ENCODE data around the gene EP300. TPM values are rescaled to one million over a fixed set of nuclear protein-coding genes. Genes with fewer than 3 reads are reported as not detected.
"Not testable (repeated sequence)": the region's sequence is repeated elsewhere in the genome, so short reads cannot be mapped to it uniquely, and the experiment has no call there.

Gene EP300
- total and polyA plus RNA-seq, 2 of the 8 experiments (the other 6 are each of a cell fraction or from before 2014, with no cell fraction given) = 39.5 to 109 TPM

DNA sequence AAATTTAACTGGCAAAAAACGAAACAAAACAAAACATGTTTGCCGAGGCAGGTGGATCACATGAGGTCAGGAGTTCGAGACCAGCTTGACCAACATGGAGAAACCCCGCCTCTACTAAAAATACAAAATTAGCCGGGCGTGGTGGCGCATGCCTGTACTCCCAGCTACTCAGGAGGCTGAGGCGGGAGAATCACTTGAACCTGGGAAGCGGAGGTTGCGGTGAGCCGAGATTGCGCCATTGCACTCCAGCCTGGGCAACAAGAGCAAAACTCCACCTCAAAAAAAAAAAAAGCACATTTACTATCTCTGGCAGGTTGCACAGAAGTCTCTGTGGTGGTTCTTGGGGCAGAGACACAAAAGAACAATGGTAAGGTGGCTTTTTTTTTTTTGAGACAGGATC is 46.8 kb upstream of the EP300 start:
- FAIRE-seq; H2BK15ac ChIP-seq (ENCODE audit: low read length); H3K36me3 ChIP-seq (ENCODE audit: control insufficient read depth in 2 of 4, insufficient read depth in 4 of 4, low read length in 3 of 4); H3K79me1 ChIP-seq (ENCODE audit: low read depth, low read length); H4K20me1 ChIP-seq (replicated peaks in 1 of 2; ENCODE audit: control insufficient read depth in 1 of 2, insufficient read depth in 2 of 2, low read length in 2 of 2); H3K27me3 ChIP-seq (replicated peaks in 1 of 4; ENCODE audit: control insufficient read depth in 3 of 4, extremely low read depth in 1 of 4, insufficient read depth in 3 of 4, low read length in 3 of 4); H3K18ac ChIP-seq (ENCODE audit: extremely low read depth, low read length); H3K56ac ChIP-seq (replicated peaks; ENCODE audit: insufficient read length, low read depth, low read length); H2BK12ac ChIP-seq (ENCODE audit: low read depth, low read length); H3K23ac ChIP-seq (ENCODE audit: insufficient read length); H3K14ac ChIP-seq (ENCODE audit: insufficient read length); H4K5ac ChIP-seq (ENCODE audit: insufficient read length, low read depth, low read length); H3K79me2 ChIP-seq (ENCODE audit: control insufficient read depth in 1 of 2, insufficient read depth in 2 of 2, low read length in 2 of 2); H3K9ac ChIP-seq (replicated peaks in 1 of 4; ENCODE audit: extremely low read depth in 1 of 4, low read depth in 3 of 4, low read length in 3 of 4); H3K4me3 ChIP-seq (ENCODE audit: extremely low read depth in 1 of 4, insufficient read depth in 2 of 4, low read depth in 3 of 4, low read length in 4 of 4); H4K91ac ChIP-seq (replicated peaks; ENCODE audit: insufficient read length, low read length); H2BK20ac ChIP-seq (ENCODE audit: low read length); H3K9me3 ChIP-seq (ENCODE audit: insufficient read depth in 2 of 2, low read depth in 1 of 2, low read length in 1 of 2); H3K4me1 ChIP-seq (replicated peaks in 1 of 4; ENCODE audit: control insufficient read depth in 3 of 4, insufficient read depth in 4 of 4, low read length in 3 of 4); DNase-seq (ENCODE audit: low read depth in 1 of 2, low spot score in 2 of 2); H3K27ac ChIP-seq (ENCODE audit: low read depth, low read length); H2AFZ ChIP-seq (ENCODE audit: low read length); H4K8ac ChIP-seq (ENCODE audit: extremely low read depth, insufficient read depth, low read length); H2AK5ac ChIP-seq (ENCODE audit: low read depth, low read length); H2BK120ac ChIP-seq (replicated peaks; ENCODE audit: low read depth, low read length); H3K4me2 ChIP-seq (ENCODE audit: insufficient read depth in 1 of 2, low read depth in 2 of 2, low read length in 2 of 2); H3K4ac ChIP-seq (replicated peaks; ENCODE audit: insufficient read length, low read depth, low read length); H3K23me2 ChIP-seq (ENCODE audit: low read depth, low read length); CTCF ChIA-PET (ENCODE audit: partially characterized antibody); H2BK5ac ChIP-seq (ENCODE audit: low read depth, low read length): not testable (repeated sequence)
- POLR2A ChIA-PET (ENCODE audit: partially characterized antibody) = interaction anchor here (2.7 kb wide), 1 partner anchor 23 kb away, joined by 11 read pairs; no protein-coding TSS in a partner anchor
- WGBS, 2 experiments (ENCODE audit: extremely low coverage in 1 of 2, insufficient coverage in 1 of 2, insufficient read length in 1 of 2, insufficient replicate concordance in 2 of 2, low coverage in 1 of 2, low lambda C conversion rate in 2 of 2, missing lambda C conversion rate in 1 of 2) = 86% methylated on average over 12 of the region's 12 CpGs; no CpG with 5 or more reads in 1 of the 2 experiments
